ENCODE results near the gene SPO11. TPM values are rescaled to one million over a fixed set of nuclear protein-coding genes. Genes with fewer than 3 reads are reported as not detected.
"Not testable (repeated sequence)": the region's sequence is repeated elsewhere in the genome, so short reads cannot be mapped to it uniquely, and the experiment has no call there.

The SPO11 gene
- total and polyA plus RNA-seq, 9 of the 15 experiments (the other 6 are each of a cell fraction or from before 2014, with no cell fraction given): not detected

GRCh38 chr20:57348922-57349574, 19.4 kb downstream of the SPO11 start:
- Histone ChIP-seq H3K36me3 (ENCODE audit: control insufficient read depth, insufficient read depth, low read length) (peaks cover 23% of the 10 kb centered on the region), H3K79me2 (ENCODE audit: control insufficient read depth, insufficient read depth, low read length) (peaks cover 32% of the 10 kb centered on the region)
- H4K20me1 ChIP-seq (replicated peaks; ENCODE audit: control insufficient read depth, insufficient read depth, low read length); H3K27ac ChIP-seq (ENCODE audit: extremely low read depth, low read depth, low read length); in situ Hi-C loops (cut with MboI); H3K9ac ChIP-seq (ENCODE audit: insufficient read depth in 1 of 2, low read depth in 2 of 2, low read length in 2 of 2); BruUV-seq (replicated peaks); H3K4me2 ChIP-seq (ENCODE audit: insufficient read depth, low read length); H3K4me1 ChIP-seq (replicated peaks in 1 of 2; ENCODE audit: control insufficient read depth in 2 of 2, insufficient read depth in 2 of 2, low read length in 2 of 2); H3K9me3 ChIP-seq (replicated peaks; ENCODE audit: control insufficient read depth, insufficient read depth, low read depth, low read length); H2AFZ ChIP-seq (ENCODE audit: low read depth, low read length); H3K27me3 ChIP-seq (ENCODE audit: control insufficient read depth in 2 of 2, insufficient read depth in 2 of 2, low read length in 2 of 2); ATAC-seq; FAIRE-seq; H3K9me1 ChIP-seq (ENCODE audit: control insufficient read depth, insufficient read depth, low read length); H3K4me3 ChIP-seq; CTCF ChIA-PET (ENCODE audit: low intra/inter-chr PET ratio): not testable (repeated sequence)
- peak in 1 of 4 experiments; percentile 11 for DNase-seq (ENCODE audit: extremely low read depth in 1 of 4, low spot score in 3 of 4)
- intact Hi-C loops (cut with micrococcal nuclease): loop anchor here (10.0 kb wide), 1 partner anchor 794 kb away; no protein-coding TSS in a partner anchor
- TF ChIP-seq POLR2G (IDR thresholded peaks at IDR 0.05; ENCODE audit: low read depth, low read length) (0 out of 2 replicates have a peak, but pooled peaks have one; percentile 17), POLR2A (conservative IDR thresholded peaks at IDR 0.05) (peak; percentile 55; the same call in 1 of the 2 replicates), POLR2AphosphoS5 (IDR thresholded peaks at IDR 0.05; ENCODE audit: control insufficient read depth, insufficient read depth, low read depth, low read length) (peak; percentile 30; the same call in 1 of the 2 replicates), NFYB (IDR thresholded peaks at IDR 0.05; ENCODE audit: extremely low read depth, insufficient read length) (peak; percentile 34)
- POLR2A ChIA-PET: interaction anchor here (0.5 to 0.8 kb wide), 4 partner anchors 13 to 956 kb away, joined by 3 to 4 read pairs (median 3); no protein-coding TSS in a partner anchor
- WGBS (ENCODE audit: insufficient coverage, low coverage, missing lambda C conversion rate): 61% methylated on average over 21 of the region's 21 CpGs
